SK-N-SH treated with all-trans-retinoic acid at 6 μM for 48 hours (cell line): ENCODE results near the gene CELF5.

ENCODE experiments used
- ATAC-seq: fragments of 200-7000 bp; cut with Tn5 transposase; 3 replicates; pipeline ENCODE4 v1.9.1; 2020; ENCODE audit warnings: mild to moderate bottlenecking, moderate library complexity
- ARNTL ChIP-seq: fragments of 450-650 bp; formaldehyde crosslinking; IDR thresholded peaks from 2 replicates; pipeline ENCODE4 v1.5.0; 2020; ENCODE audit warnings: low read depth, mild to moderate bottlenecking, moderate library complexity, borderline replicate concordance
- BACH2 ChIP-seq: fragments of 250-450 bp; sonication (Bioruptor Pico); IDR thresholded peaks from 2 replicates; pipeline ENCODE4 v1.9.0; 2021; ENCODE audit warnings: mild to moderate bottlenecking, borderline replicate concordance
- CSDC2 ChIP-seq: fragments of 250-450 bp; sonication (Bioruptor Pico); IDR thresholded peaks from 2 replicates; pipeline ENCODE4 v1.5.0; 2020; ENCODE audit warnings: mild to moderate bottlenecking, moderate library complexity
- ESRRG ChIP-seq: fragments of 250-450 bp; sonication (Bioruptor Pico); IDR thresholded peaks from 2 replicates; pipeline ENCODE4 v1.6.1; 2021; ENCODE audit warnings: mild to moderate bottlenecking
- GLIS3 ChIP-seq: fragments of 250-450 bp; sonication (Bioruptor Pico); IDR thresholded peaks from 2 replicates; pipeline ENCODE4 v1.5.0; 2020; ENCODE audit warnings: mild to moderate bottlenecking, moderate library complexity
- ISL1 ChIP-seq: fragments of 250-450 bp; sonication (Bioruptor Pico); IDR thresholded peaks from 2 replicates; pipeline ENCODE4 v2.1.2; 2022; ENCODE audit warnings: mild to moderate bottlenecking, moderate library complexity
- OSR1 ChIP-seq: fragments of 250-450 bp; sonication (Bioruptor Pico); IDR thresholded peaks from 2 replicates; pipeline ENCODE4 v1.8.0; 2022; ENCODE audit warnings: moderate library complexity, mild to moderate bottlenecking, inconsistent platforms
- PPARA ChIP-seq: fragments of 250-450 bp; sonication (Bioruptor Pico); IDR thresholded peaks from 2 replicates; pipeline ENCODE4 v1.5.0; 2020; ENCODE audit warnings: mild to moderate bottlenecking, borderline replicate concordance
- RARB ChIP-seq: fragments of 250-450 bp; sonication (Bioruptor Pico); IDR thresholded peaks from 2 replicates; pipeline ENCODE4 v1.8.0; 2021; ENCODE audit warnings: mild to moderate bottlenecking, moderate library complexity
- SNAI2 ChIP-seq: fragments of 250-450 bp; sonication (Bioruptor Pico); IDR thresholded peaks from 2 replicates; pipeline ENCODE4 v1.5.0; 2020; ENCODE audit warnings: mild to moderate bottlenecking, moderate library complexity
- TCF4 ChIP-seq: fragments of 250-450 bp; sonication (Bioruptor Pico); IDR thresholded peaks from 2 replicates; pipeline ENCODE4 v1.8.0; 2021; ENCODE audit warnings: mild to moderate bottlenecking, moderate library complexity, borderline replicate concordance
- TOX ChIP-seq: fragments of 250-450 bp; sonication (Bioruptor Pico); IDR thresholded peaks from 2 replicates; pipeline ENCODE4 v1.8.0; 2021; ENCODE audit warnings: mild to moderate bottlenecking, moderate library complexity, borderline replicate concordance
- ZC3H10 ChIP-seq: fragments of 250-450 bp; sonication (Bioruptor Pico); IDR thresholded peaks from 2 replicates; pipeline ENCODE4 v1.5.1; 2021; ENCODE audit warnings: mild to moderate bottlenecking, moderate library complexity
- ZFP3 ChIP-seq: fragments of 250-450 bp; sonication (Bioruptor Pico); IDR thresholded peaks from 2 replicates; pipeline ENCODE4 v1.5.0; 2020; ENCODE audit warnings: mild to moderate bottlenecking, moderate library complexity
- ZNF565 ChIP-seq: fragments of 450-650 bp; formaldehyde crosslinking; conservative IDR thresholded peaks from 2 replicates; pipeline ENCODE4 v1.5.0; 2020; ENCODE audit warnings: low read depth, mild to moderate bottlenecking, moderate library complexity
- ZNF70 ChIP-seq: fragments of 450-650 bp; formaldehyde crosslinking; IDR thresholded peaks from 2 replicates; pipeline ENCODE4 v1.5.0; 2020; ENCODE audit warnings: mild to moderate bottlenecking, moderate library complexity
- ZNF8 ChIP-seq: fragments of 450-650 bp; formaldehyde crosslinking; IDR thresholded peaks from 2 replicates; pipeline ENCODE4 v1.5.0; 2020; ENCODE audit warnings: mild to moderate bottlenecking, moderate library complexity
- TF ChIP-seq, protein P1 (sequence below): fragments of 250-450 bp; sonication (Bioruptor Pico); IDR thresholded peaks from 2 replicates; pipeline ENCODE4 v1.8.0; 2021; ENCODE audit warnings: low read depth, mild to moderate bottlenecking, moderate library complexity, borderline replicate concordance
- TF ChIP-seq, protein P2 (sequence below): fragments of 250-450 bp; sonication (Bioruptor Pico); IDR thresholded peaks from 2 replicates; pipeline ENCODE4 v1.5.1; 2020; ENCODE audit warnings: low read depth, mild to moderate bottlenecking, moderate library complexity
- TF ChIP-seq, protein P3 (sequence below): fragments of 250-450 bp; sonication (Bioruptor Pico); IDR thresholded peaks from 2 replicates; pipeline ENCODE4 v1.8.0; 2020; ENCODE audit warnings: mild to moderate bottlenecking, moderate library complexity, borderline replicate concordance
- TF ChIP-seq, protein P4 (sequence below): fragments of 250-450 bp; sonication (Bioruptor Pico); IDR thresholded peaks from 2 replicates; pipeline ENCODE4 v1.5.1; 2021; ENCODE audit warnings: mild to moderate bottlenecking, moderate library complexity
- TF ChIP-seq, protein P5 (sequence below): fragments of 250-450 bp; sonication (Bioruptor Pico); IDR thresholded peaks from 2 replicates; pipeline ENCODE4 v1.5.0; 2020; ENCODE audit warnings: mild to moderate bottlenecking, moderate library complexity

Gene CELF5

DNA sequence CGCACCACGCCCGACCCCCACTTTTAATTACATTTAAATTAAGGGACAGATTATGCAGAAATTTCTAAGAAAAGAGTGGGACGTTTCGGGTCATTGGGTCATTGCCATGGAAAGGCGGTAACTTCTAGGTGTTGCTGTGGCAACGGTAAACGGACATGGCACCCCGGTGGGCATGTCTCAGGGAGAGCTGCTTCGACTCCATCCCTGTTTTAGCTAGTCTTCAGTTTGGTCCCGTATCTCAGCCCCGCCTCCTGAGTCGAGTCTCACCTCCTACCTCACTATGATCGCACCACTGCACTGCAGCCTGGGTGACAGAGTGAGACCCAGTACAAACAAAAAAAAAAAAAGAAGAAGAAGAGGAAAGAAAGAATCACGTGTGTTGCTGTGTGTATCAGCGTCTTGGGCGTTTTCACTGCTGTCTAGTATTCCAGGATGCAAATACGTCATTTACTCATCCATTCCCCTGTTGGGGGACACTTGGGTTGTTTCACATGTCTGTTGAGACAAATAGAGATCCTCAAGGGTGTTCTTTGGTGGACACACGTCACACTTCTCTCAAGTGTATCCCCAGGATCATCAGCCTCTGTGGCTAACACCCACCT, 41.7 kb downstream of the CELF5 start:
- TF ChIP-seq PPARA (CRISPR knock-in tag) (no peak), ZNF8 (CRISPR knock-in tag) (no peak), ZFP3 (no peak), CSDC2 (no peak)
- TF ChIP-seq, protein P1, sequence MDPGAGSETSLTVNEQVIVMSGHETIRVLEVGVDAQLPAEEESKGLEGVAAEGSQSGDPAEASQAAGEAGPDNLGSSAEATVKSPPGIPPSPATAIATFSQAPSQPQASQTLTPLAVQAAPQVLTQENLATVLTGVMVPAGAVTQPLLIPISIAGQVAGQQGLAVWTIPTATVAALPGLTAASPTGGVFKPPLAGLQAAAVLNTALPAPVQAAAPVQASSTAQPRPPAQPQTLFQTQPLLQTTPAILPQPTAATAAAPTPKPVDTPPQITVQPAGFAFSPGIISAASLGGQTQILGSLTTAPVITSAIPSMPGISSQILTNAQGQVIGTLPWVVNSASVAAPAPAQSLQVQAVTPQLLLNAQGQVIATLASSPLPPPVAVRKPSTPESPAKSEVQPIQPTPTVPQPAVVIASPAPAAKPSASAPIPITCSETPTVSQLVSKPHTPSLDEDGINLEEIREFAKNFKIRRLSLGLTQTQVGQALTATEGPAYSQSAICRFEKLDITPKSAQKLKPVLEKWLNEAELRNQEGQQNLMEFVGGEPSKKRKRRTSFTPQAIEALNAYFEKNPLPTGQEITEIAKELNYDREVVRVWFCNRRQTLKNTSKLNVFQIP (CRISPR knock-in tag), result no peak
- no peak for ATAC-seq

DNA sequence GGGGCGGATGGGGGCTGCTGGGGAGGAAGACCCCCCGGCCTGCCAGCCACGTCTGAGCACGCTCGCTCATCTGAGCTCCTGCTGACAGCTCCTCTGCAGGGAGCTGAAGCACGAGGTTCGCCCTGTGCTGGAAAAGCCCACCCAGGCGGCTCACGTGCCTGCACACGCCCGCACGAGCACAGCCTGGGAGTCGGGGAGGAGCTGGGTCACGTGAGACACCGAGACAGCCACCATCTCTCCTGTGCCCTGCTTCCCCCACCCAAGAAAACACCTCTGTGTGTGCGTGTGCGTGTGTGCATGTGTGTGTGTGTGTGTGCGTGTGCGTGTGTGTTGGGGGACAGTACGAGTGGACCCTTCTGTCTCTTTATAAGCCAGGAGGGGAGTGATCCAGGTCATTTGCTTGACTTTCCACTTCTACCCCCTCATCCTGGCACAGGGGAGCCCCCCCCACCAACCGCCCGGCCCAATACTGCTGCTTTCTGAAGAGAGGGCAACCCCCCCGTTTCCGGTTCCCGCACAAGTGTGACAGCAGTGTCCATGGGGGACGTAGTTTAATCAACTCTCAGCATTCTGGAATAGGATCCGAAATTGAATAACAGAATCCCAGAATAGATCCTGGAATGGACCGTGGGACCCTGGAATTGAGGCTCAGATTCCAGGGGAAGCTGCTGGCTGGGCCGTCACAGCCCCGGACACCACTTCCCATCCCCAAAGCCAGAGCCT, 42.5 kb downstream of the CELF5 start:
- no peak for TF ChIP-seq BACH2
- TF ChIP-seq ARNTL (CRISPR knock-in tag), result no peak
- TF ChIP-seq GLIS3 (CRISPR knock-in tag), result no peak
- no peak for TF ChIP-seq ZNF8 (CRISPR knock-in tag)
- TF ChIP-seq, protein P2, sequence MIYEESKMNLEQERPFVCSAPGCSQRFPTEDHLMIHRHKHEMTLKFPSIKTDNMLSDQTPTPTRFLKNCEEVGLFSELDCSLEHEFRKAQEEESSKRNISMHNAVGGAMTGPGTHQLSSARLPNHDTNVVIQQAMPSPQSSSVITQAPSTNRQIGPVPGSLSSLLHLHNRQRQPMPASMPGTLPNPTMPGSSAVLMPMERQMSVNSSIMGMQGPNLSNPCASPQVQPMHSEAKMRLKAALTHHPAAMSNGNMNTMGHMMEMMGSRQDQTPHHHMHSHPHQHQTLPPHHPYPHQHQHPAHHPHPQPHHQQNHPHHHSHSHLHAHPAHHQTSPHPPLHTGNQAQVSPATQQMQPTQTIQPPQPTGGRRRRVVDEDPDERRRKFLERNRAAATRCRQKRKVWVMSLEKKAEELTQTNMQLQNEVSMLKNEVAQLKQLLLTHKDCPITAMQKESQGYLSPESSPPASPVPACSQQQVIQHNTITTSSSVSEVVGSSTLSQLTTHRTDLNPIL, result no peak
- TF ChIP-seq ZFP3, result no peak
- no peak for TF ChIP-seq TCF4 (CRISPR knock-in tag)
- no peak for TF ChIP-seq ISL1 (CRISPR knock-in tag)
- TF ChIP-seq ESRRG (CRISPR knock-in tag), result no peak
- TF ChIP-seq, protein P3, sequence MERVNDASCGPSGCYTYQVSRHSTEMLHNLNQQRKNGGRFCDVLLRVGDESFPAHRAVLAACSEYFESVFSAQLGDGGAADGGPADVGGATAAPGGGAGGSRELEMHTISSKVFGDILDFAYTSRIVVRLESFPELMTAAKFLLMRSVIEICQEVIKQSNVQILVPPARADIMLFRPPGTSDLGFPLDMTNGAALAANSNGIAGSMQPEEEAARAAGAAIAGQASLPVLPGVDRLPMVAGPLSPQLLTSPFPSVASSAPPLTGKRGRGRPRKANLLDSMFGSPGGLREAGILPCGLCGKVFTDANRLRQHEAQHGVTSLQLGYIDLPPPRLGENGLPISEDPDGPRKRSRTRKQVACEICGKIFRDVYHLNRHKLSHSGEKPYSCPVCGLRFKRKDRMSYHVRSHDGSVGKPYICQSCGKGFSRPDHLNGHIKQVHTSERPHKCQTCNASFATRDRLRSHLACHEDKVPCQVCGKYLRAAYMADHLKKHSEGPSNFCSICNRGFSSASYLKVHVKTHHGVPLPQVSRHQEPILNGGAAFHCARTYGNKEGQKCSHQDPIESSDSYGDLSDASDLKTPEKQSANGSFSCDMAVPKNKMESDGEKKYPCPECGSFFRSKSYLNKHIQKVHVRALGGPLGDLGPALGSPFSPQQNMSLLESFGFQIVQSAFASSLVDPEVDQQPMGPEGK (CRISPR knock-in tag), result no peak
- no peak for TF ChIP-seq TOX (CRISPR knock-in tag)
- TF ChIP-seq RARB (CRISPR knock-in tag), result no peak
- no peak for TF ChIP-seq ZNF565 (CRISPR knock-in tag)
- TF ChIP-seq, protein P4, sequence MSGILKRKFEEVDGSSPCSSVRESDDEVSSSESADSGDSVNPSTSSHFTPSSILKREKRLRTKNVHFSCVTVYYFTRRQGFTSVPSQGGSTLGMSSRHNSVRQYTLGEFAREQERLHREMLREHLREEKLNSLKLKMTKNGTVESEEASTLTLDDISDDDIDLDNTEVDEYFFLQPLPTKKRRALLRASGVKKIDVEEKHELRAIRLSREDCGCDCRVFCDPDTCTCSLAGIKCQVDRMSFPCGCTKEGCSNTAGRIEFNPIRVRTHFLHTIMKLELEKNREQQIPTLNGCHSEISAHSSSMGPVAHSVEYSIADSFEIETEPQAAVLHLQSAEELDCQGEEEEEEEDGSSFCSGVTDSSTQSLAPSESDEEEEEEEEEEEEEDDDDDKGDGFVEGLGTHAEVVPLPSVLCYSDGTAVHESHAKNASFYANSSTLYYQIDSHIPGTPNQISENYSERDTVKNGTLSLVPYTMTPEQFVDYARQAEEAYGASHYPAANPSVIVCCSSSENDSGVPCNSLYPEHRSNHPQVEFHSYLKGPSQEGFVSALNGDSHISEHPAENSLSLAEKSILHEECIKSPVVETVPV, result no peak
- TF ChIP-seq, protein P1 (CRISPR knock-in tag), result no peak
- no peak for ATAC-seq

DNA sequence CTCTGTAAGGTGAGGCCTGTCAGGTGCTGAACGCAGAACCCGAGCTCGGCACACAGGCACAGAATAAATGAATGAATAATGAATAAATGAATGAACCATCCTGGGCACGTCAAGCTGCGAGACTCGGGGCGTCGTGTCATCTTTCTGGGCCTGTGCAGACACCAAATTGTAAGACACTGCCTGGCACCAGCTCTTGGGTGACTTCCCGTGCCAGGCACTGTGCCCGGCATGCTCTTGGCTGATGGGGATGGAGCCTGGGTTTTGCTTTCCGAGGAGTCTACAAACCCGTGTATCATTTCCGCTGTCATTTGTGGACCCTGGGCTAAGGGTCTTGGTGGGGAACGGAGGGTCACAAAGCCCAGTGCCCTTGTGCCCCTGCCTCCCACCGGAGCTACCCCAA, 43.9 kb downstream of the CELF5 start:
- ATAC-seq, result no peak

More for the DNA sequence above, 43.9 kb downstream of the CELF5 start:
- no peak for TF ChIP-seq RARB (CRISPR knock-in tag)
- no peak for TF ChIP-seq SNAI2
- no peak for TF ChIP-seq ZC3H10
- TF ChIP-seq ZFP3, result no peak
- TF ChIP-seq GLIS3 (CRISPR knock-in tag), result no peak
- no peak for TF ChIP-seq ZNF70 (CRISPR knock-in tag)
- no peak for TF ChIP-seq BACH2
- no peak for TF ChIP-seq ESRRG (CRISPR knock-in tag)
- TF ChIP-seq, protein P1 (CRISPR knock-in tag), result no peak
- no peak for TF ChIP-seq PPARA (CRISPR knock-in tag)
- TF ChIP-seq OSR1 (CRISPR knock-in tag), result no peak
- TF ChIP-seq, protein P5, sequence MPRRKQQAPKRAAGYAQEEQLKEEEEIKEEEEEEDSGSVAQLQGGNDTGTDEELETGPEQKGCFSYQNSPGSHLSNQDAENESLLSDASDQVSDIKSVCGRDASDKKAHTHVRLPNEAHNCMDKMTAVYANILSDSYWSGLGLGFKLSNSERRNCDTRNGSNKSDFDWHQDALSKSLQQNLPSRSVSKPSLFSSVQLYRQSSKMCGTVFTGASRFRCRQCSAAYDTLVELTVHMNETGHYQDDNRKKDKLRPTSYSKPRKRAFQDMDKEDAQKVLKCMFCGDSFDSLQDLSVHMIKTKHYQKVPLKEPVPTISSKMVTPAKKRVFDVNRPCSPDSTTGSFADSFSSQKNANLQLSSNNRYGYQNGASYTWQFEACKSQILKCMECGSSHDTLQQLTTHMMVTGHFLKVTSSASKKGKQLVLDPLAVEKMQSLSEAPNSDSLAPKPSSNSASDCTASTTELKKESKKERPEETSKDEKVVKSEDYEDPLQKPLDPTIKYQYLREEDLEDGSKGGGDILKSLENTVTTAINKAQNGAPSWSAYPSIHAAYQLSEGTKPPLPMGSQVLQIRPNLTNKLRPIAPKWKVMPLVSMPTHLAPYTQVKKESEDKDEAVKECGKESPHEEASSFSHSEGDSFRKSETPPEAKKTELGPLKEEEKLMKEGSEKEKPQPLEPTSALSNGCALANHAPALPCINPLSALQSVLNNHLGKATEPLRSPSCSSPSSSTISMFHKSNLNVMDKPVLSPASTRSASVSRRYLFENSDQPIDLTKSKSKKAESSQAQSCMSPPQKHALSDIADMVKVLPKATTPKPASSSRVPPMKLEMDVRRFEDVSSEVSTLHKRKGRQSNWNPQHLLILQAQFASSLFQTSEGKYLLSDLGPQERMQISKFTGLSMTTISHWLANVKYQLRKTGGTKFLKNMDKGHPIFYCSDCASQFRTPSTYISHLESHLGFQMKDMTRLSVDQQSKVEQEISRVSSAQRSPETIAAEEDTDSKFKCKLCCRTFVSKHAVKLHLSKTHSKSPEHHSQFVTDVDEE (CRISPR knock-in tag), result no peak
- TF ChIP-seq, all 23 proteins: peak for 0
